Left colon (tissue), 2 donors: ENCODE data around the gene CSNK2A1. TPM values are rescaled to one million over a fixed set of nuclear protein-coding genes. Genes with fewer than 3 reads are reported as not detected.

Source experiments
- ATAC-seq: fragments of 200-7000 bp; cut with Tn5 transposase; one replicate; pipeline ENCODE4 v1.9.1; 2020; ENCODE audit warnings: mild to moderate bottlenecking, moderate library complexity
- DNase-seq, 2 donors: peaks; one replicate each; pipeline ENCODE4 v3.0.0-alpha.2; 2020
- intact Hi-C, 2 donors: fragments of 100-400 bp; cut with DNase I in 1 of 2; cut with micrococcal nuclease in 1 of 2; formaldehyde crosslinking; loops; one replicate each; pipeline versions ENCODE4 v1.11.2 to v1.14.0; 2022; cut with DNase I, micrococcal nuclease
- total RNA-seq, 2 donors: library from RNA; stranded (reverse); fragmentation: NEBNext Ultra II Directional; extraction: Animal tissue kit (Norgen Biotek cat#: 25700); gene quantifications; one replicate each; pipeline ENCODE4 v1.2.1, GENCODE V29; 2021
- donor health status: DM: no; HTN: no; CAD: no.
- donor health status: DM: yes; HTN: yes; CAD: no.

The CSNK2A1 gene
- total RNA-seq, 2 donors from 2014 or later, result 106 to 117 TPM

DNA sequence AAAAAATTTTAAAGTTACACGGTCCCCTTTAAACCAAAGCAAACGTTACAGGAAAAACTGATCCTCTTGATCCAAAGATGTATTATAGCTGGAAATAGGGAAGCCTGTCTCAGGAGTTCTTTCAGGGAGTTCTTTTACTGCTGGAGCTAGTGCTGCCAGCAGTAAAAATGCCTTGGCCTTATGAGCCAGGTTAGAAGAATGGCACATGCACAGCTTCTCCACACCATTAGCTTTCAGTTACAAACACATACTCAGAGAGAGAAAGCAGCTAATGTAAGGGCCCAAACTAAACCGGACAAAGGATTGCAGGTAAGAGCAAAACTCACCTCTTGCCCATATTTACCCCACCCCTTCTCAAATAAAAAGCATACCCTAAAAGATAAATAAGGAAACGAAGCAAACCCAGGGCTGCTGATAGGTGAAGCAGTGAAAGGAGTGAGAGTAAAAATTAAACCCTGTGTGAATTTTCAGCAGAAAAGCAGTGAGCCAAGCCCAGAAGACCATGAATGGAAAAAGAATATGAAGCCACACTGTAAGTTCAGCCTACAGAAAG is 100.3 kb downstream of the CSNK2A1 start:
- ATAC-seq (peak; percentile 76), DNase-seq (no peak)
- intact Hi-C loops, result no loop called here

DNA sequence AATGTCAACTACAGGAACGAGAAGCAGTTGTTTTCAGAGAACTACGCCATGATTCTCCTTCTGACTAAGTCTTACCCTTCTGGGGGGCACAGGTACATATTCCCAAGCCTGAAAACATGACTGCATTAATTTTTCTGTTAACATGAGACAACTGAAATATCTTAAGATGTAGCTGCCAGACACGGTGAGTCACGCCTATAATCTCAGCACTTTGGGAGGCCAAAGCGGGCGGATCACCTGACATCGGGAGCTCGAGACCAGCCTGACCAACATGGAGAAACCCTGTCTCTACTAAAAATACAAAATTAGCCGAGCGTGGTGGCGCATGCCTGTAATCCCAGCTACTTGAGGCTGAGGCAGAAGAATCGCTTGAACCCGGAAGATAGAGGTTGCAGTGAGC is 103.0 kb downstream of the CSNK2A1 start:
- intact Hi-C loops, result no loop called here
- DNase-seq (no peak), ATAC-seq (no peak)

DNA sequence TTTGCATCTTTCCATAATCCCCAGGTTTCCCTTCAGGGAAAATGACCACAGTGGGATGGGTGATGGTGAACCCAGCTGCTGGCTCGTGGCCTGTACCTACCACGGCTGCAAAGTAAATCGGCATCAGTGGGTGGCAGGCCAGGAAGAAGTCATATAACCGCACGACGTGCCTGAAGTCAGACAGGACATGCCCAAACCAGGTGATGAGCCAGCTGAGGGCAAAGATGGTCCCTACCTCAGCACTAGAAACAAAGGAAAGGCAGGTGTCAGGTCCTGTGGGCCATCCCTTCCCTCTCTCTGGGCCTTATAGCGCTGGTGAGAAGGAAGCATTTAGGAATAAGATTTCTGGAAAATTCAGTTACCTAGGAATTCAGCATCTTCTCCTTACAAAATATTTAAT is 103.4 kb downstream of the CSNK2A1 start:
- no peak for DNase-seq
- no peak for ATAC-seq
- intact Hi-C loops, result no loop called here

DNA sequence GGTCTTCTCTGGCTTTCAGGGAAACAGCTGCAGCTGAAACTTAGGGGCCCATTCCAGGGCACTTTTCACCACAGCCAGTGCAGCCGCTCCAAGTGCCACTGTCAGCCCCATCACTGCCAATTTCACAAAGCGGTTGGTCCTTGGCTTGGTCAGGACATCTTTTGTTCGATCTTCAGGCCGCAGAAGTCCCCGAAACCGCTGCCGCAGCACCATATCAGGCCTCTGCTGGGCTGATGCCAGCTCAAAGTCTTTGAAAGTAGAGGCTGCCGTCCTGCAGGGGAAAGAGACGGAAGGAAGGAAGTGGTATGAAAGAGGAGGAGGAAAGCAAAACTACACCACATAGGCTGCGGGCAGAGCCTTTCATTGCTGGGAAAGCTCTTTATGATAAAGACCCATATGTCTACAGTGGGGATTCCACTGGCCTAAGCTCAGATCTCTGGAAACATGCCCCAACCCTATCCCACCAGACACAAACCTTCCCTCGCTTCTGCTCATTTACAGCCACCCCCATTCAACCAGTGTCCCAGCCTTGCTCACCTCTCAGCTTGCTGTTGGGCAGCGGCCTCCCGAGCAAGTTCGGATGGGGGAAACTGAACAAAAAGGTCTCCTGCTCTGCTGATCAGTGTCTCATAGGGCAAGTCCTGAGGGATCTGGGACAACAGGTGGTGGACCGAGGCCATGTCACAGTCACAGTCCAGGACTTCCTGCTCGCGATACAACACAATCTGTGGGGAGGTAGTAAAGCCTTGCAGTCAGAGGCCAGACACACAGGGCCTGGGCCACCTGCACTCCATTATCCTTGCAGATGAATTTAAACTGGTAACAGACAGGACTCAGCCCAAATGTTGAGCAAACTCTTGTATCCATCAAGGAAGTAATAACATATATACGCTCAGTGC is 104.8 kb downstream of the CSNK2A1 start:
- intact Hi-C loops, result no loop called here
- ATAC-seq (no peak), DNase-seq (peak in 1 of 2 donors; percentile 47)

DNA sequence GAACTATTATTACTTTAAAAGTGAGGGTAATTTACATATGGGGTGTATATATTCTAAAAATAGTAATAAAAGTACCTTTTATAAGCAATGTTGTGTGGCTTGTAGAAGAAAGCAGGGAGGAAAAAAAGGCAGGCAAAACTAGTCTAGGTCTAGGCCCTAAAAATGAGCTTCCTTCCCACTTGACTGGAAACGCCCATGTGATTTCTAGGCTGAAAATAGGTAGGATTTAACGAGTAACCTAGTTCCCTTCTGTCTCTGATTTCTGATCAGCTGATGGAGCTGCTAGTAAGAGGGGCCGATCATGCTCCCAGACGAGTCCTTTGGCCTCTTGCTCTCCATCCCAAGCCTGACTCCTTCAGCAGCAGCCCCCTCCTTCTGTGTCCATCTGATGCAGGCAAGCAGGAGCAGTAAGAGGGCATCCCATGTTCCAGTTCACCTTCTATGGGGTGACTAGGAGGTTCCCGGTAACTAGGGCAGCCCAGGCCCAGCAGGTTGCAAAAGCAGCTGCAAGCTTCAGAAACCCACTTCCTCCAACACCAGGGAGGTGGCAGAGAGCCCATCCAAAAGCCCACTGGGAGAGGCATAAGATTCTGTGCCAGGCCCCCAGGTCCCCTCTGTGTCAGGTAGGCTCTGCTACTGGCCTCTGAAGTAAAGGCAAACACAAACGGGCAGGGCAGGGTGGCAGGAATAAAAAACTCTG is 105.7 kb downstream of the CSNK2A1 start:
- DNase-seq (no peak), ATAC-seq (no peak)
- intact Hi-C loops, result no loop called here

DNA sequence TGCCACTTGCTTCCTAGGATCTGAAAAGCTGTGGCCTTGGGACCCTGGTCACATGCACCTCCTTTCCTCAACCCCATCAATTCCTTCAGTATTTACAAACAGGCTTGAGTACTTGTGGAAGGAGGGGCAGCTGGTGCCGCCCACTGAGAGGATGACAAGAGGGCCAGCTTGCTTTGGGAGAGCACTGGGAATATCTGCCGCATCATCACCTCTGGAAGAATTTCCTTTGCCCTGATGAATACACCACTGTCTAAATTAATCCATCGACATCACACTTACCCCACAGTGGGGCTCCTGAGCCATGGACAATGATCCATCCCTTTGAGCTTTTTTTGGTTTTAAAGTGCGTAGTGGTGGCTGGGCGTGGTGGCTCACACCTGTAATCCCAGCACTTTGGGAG is 107.1 kb downstream of the CSNK2A1 start:
- no peak for ATAC-seq
- intact Hi-C loops, result no loop called here
- DNase-seq, result no peak

DNA sequence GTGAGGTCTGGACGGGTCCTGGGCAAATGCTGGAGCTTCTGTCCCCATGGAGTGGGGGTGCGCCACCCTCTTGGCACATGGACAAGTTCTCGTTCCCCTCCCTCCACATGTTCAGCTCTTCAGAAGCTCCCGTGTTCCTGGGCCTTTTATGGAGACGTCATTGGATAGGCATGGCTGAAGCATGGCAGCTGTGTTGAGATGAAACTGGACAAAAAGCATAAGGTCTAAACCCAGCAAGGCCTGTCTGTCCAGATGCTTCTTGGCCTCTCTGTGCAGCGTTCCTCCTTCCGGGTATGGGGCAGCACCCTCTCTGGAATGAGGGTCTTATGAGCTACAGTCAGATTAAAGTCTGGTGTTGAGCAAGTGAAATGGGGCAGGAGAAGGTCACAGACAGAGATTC is 108.0 kb downstream of the CSNK2A1 start:
- intact Hi-C loops, result no loop called here
- ATAC-seq, result no peak
- DNase-seq, result no peak

DNA sequence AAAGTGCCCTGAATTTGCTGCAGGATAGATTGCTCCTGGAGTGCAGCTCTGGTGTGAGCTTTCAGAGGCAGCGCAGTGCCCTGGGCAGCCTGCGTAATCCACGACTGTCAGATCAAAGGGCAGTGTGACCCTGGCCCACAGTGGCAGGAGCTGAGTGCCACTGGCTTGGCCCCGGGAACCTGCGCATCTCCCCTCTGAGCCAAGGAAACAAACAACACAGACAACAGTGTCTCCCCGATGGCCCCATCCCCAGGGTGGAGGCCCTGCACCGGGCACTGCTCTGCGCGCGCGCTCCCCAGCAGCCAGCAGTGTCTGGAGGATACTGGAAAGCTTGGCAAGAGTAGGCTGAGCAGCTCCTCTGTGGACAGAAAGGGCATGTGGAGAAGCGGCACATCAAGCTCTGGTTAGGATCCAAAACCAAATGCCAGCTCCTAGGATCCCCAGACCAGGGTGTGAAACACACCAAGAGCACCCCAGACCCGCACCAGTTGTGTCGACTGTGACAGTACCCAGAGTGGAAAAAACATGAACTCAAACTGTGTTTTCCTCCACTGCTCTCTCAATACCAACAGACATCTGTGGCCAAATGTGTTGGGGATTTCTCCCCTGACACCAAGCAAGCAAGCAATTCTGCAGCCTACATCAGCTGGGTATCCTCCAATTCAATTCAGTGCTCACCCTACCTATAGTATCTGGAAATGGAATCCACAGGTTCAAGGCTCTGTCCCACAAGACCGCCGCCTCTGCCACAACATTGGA is 108.8 kb downstream of the CSNK2A1 start:
- intact Hi-C loops, result no loop called here
- DNase-seq, result no peak
- ATAC-seq, result no peak

DNA sequence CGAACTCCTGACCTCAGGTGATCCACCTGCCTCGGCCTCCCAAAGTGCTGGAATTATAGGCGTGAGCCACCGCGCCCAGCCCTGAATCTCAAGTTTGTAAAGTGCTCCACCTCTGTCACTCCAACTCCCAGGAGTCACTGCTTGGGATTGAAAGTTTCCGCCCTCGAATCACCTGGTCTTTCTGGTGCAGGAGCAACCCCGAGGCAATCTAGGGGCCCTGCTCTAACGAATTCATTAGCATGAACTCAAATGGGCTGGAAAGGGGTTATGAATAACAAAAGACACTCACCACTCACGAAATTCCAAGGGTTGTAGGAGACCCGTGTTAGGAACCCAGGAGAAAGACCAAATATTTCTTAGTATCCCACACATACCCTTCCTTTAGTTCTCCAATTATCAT is 109.4 kb downstream of the CSNK2A1 start:
- ATAC-seq (no peak), DNase-seq (no peak)
- intact Hi-C loops, result no loop called here

DNA sequence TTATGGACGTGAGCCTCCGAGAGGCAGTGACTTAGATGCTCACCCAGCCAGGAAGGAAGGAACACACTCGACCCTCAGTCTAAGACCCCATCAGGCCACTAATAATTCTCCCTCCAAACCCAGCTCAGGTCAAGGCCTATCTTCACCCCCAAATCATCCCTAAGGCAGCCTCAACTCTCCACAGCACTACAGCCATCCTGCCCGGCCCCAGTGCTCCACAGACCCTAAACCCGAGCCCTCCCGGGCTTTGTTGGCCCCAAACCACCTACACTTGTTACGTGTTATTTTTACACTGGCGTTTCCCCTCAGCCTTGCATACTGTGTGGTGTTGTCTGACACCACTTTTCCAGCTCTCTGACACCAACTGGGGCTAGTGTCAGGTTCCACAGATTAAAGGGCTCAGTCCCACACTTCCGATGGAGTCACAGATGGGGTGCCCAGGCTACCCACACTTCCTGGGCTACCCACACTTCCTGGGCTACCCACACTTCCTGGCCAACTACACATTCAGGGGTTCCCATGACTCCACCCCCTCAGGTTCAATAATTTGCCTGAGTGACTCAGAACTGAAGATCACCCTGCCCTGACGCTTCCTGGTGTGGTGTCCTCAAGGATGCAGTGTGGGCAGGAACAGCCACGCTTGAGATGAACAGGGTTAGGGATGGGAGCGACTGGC is 110.2 kb downstream of the CSNK2A1 start:
- intact Hi-C loops, result no loop called here
- ATAC-seq (peak; percentile 32), DNase-seq (no peak)

DNA sequence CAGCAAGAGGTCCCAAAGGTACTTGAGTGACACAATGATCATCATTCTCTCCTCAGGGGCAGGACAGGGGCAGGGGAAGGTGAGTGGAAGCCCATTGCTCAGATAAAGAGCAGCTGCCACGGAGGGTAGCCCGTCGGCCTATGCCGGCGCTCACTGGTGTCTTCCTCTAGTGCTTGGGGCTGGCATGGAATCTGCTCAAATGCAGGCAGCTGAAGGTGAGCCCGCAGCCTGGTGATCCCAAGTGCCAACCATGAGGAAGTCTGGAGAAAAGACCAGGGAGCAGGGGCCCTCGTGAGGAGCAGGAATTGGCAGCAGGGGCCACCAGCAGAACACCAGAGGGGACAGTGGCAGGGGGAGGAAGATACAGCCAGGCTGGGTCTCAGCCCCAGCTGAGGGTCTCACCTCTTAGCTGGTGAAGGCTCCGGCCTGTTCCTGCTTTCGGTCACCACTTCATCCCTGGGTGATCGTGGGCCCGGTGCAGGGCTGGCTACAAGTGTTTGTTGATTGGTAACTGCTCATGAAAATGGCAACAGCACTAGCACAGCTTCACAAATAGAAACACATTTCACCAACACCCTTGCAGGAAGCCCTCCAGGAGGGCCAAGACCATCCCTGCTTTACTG is 110.8 kb downstream of the CSNK2A1 start:
- DNase-seq (no peak), ATAC-seq (no peak)
- intact Hi-C loops, result no loop called here

DNA sequence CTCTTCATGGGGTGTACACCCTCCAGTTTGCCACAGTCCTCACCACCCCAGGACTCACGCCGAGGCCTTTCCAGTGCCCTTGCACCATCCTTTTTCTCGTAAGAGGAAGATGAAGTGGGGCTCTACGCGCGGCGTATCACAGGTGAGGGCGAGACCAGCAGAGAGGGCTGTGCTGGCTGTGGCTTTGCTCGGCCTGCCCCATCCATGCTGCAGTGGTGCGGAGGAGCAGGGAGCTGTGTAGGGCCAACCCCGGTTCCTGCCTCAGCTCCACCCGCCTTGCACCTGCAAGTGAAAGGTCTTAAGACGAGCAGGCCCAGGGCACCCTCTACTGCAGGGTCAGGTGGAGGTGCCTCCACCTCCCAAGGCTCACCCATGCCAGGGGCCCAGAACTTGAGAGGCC is 111.4 kb downstream of the CSNK2A1 start:
- intact Hi-C loops, result no loop called here
- ATAC-seq (no peak), DNase-seq (no peak)

DNA sequence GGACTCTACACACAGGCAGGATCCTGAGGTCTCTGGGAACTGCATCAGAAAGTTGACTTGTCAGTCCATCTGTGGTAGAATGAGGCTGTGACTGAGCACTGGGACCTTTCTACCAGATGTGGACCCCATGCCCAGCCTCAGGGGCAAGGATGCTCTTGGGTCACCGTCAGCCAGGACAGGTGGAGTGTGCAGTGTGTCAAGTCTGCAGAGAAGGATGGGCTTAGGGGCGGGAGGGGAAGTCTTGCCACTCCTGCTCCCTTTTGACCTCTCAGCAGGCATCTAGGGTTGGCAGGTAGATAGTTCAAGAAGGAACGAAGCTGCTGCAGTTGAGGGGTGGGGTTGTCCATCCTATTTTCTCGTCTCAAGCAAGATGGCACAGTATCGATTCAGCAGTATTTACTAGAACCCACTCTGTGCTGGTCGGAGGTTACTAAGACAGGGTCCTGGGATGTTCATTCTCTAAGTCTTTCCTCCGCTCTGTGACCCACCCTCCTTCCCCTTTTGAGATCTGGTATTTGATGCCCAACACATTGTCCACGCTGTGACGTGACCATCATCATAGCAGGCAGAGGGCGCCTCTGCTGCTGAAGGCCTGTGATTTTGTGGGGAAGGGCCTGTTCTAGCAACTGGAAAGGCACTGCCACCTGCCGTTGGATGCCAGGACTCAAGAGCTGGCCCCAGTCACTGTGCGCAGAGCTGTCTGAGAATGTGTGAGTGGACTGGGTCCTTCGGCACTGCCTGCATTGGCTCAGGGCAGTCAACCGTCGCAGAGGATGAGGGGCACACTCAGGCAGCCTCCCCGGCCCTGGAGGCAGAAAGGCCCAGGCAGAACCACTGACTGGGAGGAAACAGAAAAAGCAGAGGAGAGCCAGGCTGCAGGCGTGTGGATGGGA is 112.3 kb downstream of the CSNK2A1 start:
- DNase-seq, result peak; percentile 61 to 70
- intact Hi-C loops, result no loop called here
- ATAC-seq, result peak; percentile 78

DNA sequence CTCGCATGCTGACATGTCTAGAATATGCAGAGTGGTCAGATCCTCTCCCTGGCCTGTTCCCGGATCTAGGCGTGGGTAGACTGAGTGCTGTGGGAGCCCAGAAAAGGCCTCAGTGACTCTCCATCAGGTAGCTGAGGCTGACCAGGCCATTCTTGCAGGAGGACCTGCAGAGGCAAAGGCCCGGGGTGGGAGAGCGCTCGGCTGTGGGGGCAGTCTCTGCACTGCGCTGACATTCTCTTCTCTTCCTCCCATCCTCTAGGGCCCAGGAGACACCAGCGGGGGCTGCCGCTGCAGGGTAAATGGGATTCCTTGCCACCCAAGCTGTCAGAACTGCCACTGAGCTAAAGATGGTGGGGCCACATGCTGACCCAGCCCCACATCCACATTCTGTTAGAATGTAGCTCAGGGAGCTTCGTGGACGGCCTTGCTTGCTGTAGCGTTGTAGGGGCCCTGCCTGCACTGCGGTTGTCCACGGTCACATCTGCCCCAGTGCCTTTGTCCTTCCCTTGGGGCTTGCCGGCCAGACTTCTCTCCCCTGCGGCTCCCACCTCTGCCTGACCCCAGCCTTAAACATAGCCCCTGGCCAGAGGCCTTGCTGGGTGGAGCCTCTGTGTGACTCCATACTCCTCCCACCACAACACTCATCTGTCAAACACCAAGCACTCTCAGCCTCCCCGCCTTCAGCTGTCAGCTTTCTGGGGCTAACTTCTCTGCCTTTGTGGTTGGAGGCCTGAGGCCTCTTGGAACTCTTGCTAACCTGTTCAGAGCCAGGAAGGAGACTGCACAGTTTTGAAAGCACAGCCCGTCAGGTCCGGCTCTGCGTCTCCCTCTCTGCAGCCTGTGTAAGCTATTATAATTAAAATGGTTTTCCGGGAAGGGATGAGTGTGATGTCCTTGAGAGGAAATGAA is 113.2 kb downstream of the CSNK2A1 start:
- intact Hi-C loops, result no loop called here
- ATAC-seq, result no peak
- DNase-seq, result no peak

DNA sequence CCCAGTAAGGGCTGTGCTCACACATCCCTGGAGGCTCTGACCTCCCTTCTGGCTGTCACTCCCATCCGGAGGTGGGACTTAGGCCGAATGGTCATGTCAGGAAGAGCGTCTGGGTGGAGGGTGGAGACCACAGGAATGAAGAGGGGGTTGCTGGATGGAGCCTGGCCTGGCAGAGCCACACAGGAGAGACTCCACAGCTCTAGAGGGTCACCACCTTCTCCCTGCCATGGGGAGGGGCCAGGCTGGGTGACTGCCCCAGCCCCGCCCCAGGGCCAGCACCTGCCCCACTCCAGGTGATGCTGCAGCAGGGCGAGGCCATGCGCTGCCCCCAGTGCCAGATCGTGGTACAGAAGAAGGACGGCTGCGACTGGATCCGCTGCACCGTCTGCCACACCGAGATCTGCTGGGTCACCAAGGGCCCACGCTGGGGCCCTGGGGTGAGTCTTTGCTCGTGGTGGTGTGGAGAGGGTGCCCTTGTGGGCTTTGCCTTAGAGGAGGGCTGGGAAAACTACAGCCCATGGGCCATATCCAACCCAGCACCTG is 114.9 kb downstream of the CSNK2A1 start:
- DNase-seq (no peak), ATAC-seq (peak; percentile 22)
- intact Hi-C loops, result no loop called here
